Mononuclear cell (primary cell): ENCODE data around the gene MAD1L1. TPM values are rescaled to one million over a fixed set of nuclear protein-coding genes. Genes with fewer than 3 reads are reported as not detected.

Source experiments
- H3K27me3 ChIP-seq: 2 replicates; pipeline ENCODE4 v1.6.0; 2011; ENCODE audit warnings: low read length, control low read depth; ENCODE audit not compliant: insufficient read depth
- H3K4me1 ChIP-seq: 2 replicates; pipeline ENCODE4 v1.5.1; 2011; ENCODE audit warnings: mild to moderate bottlenecking, low read length, control low read depth; ENCODE audit not compliant: insufficient read depth
- H3K4me3 ChIP-seq: 2 replicates; pipeline ENCODE4 v1.5.1; 2011; ENCODE audit warnings: mild to moderate bottlenecking, low read length, moderate library complexity
- H3K9me3 ChIP-seq: 2 replicates; pipeline ENCODE4 v1.5.1; 2011; ENCODE audit warnings: low read depth, mild to moderate bottlenecking, control low read depth, low read length
- total RNA-seq: library from RNA; depleted of rRNA; stranded (reverse); fragments of >200 nt; gene quantifications from one replicate; pipeline ENCODE4 v1.2.3, GENCODE V29; 2012

MAD1L1 gene
- total RNA-seq, 1 donor, result 74.2 TPM

DNA sequence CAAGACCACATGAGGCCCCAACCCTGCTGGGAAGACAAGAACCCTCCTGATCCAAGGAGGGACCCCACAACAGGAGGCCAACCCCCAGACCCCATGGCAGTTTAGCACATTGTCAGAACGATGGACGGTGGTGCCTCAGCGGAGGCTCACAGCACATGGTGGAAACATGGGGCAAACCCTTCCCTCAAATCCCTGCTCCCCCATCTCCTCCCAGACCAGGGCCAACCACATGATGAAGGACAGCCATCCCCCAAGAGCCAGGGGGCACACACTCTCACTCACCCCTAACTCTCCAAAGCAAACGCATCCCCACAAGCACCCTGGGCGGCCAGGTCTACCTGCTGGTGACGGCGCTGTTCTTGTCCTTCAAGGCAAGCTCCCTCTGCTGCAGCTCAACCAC is 83.9 kb downstream of the MAD1L1 start:
- Histone ChIP-seq H3K9me3 (no peaks in the 10 kb centered on the region), H3K27me3 (no peaks in the 10 kb centered on the region), H3K4me1 (no peaks in the 10 kb centered on the region), H3K4me3 (no peak overlapping the region)

DNA sequence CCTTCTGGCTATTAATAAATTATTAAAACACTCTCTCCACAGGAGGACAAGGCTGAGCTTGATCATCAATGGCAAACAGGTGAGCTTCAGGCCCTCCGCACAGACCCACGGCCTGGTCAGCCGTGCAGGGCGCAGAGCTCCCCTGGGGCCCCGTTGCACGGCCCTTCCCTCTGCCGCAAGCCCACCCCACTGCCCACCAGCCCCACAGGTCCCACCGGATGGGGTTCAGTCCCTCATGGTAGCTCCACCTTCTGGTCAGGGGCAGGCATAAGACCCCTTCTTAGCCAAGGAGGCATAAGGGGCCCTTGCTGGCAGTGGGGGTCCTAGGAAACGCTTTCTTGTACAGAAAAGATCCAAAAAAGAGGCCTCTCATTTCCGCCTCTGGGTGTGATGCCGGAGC is 84.6 kb downstream of the MAD1L1 start:
- Histone ChIP-seq H3K9me3 (no peaks in the 10 kb centered on the region), H3K27me3 (no peaks in the 10 kb centered on the region), H3K4me1 (no peaks in the 10 kb centered on the region), H3K4me3 (no peak overlapping the region)

DNA sequence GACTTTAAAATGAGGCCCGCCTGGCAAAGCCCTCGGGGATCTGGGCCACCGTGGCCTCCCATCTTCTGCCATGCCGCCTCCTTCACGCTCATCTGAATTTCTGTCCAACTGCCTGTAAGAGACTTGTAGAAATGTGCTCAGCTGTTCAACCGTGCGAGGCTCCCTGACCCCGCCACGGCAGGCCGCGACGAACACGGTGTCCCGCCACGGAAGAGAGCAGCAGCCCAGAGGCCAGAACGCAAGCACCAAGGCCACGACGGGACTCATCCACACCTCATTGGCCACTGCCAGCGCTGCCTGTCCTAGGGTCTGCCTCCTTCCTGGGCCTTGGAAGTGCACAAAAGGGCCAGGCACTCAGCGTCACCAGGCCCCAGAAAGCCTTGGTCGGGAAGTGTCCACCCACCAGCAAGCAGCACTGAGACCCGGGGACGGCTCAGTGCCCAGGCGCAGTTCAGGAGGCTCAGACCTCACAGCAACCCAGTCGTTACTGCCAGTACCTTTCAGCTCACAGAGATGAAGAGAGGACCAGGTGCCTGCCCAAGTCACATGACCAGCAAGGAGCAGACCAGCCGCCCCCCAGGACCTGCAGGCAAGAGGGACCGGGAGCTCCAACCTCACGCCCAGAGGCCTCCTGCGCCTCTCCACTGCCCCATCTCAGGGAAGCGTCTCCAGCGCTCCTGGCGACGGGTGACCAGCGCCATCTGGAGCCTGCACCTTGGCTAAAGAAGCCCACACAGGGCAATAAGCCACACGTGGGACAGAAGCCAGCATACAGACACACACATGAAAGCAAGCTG is 85.9 kb downstream of the MAD1L1 start:
- H3K9me3 ChIP-seq, result no peaks in the 10 kb centered on the region
- no peak overlapping the region for H3K4me3 ChIP-seq
- H3K4me1 ChIP-seq, result no peaks in the 10 kb centered on the region
- H3K27me3 ChIP-seq, result no peaks in the 10 kb centered on the region

DNA sequence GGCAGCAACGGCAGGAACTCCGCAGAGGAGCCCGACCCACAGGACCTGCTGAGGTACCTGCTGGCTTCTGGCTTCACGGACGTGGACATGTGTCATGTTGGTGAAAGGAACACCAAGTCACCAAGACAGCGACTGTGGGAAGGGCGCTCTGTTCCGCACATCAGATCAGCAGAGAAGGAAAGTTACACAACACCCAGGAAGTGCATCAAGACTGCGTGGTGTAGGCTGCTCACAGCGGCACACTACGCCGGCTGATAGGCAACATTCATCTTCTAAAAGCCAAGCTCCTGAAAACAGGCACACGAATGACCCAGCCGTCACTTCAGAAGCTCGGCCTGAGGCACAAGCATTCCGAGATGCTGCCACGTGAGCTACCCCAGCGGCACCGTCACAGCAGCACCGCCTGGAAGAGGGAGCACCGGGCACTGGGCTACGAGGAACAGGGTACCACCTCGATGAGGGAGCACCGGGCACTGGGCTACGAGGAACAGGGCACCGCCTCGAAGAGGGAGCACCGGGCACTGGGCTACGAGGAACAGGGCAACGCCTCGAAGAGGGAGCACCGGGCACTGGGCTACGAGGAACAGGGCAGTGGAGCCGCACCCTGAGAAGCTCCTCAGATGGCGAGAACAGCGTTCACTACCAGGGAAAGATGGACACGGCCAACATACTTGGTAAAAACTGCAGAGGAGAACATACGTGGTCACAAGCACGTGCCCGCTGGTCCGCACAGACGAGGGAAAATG is 86.7 kb downstream of the MAD1L1 start:
- H3K27me3 ChIP-seq, result no peaks in the 10 kb centered on the region

DNA sequence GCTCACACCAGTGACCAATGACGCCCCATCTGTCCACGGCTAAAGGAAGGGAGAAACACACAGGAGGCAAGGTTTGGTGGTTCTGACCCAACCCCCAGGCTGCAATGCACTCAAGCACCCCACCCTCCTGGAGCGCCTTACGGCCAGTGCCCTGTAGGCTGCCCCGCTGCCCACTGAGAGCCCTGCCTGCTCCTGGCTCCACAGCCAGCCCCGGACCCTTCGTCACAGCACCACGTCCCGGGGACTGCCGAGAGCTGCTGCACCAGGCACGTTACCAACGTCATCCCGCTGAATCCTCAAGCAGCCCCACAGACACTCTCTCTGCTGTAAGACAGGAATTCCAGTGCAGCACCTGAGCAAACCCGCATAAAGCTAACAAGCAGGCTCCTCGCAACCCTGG is 87.8 kb downstream of the MAD1L1 start:
- no peak overlapping the region for H3K4me3 ChIP-seq
- H3K27me3 ChIP-seq, result no peaks in the 10 kb centered on the region
- H3K4me1 ChIP-seq, result no peaks in the 10 kb centered on the region
- H3K9me3 ChIP-seq, result no peaks in the 10 kb centered on the region

More for the DNA sequence above, 86.7 kb downstream of the MAD1L1 start:
- no peak overlapping the region for H3K4me3 ChIP-seq
- H3K4me1 ChIP-seq, result no peaks in the 10 kb centered on the region
- H3K9me3 ChIP-seq, result no peaks in the 10 kb centered on the region

DNA sequence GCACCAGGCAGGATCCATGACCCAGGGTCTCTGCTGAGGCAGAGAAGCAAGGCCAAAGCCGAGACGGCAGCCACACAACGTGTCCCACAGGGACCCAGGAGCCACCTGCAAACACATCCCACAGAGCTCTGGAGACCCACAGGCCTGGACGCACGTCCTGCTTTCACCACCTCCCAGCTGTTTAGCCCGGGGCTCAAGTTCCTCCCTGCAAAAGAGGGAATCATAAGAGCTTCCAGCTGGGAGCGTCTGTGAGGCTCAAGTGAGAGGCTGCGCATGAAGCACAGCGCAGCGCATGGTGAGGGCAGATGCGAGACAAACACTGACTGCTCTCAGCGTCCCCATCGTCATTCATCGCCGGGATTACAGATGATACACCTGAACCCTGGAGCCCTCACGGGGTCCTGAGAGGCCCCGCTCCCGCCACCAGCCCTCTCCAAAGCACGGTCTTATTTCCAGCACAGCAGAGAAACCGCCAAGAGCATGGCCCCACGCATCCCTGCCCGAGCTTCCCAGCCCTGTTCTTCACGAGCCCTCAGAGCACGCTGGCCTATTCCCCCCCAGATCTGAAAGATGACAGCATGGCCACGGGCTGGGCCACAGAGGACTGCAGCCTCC is 88.7 kb downstream of the MAD1L1 start:
- H3K27me3 ChIP-seq, result no peaks in the 10 kb centered on the region
- no peaks in the 10 kb centered on the region for H3K4me1 ChIP-seq
- H3K9me3 ChIP-seq, result no peaks in the 10 kb centered on the region
- H3K4me3 ChIP-seq, result no peak overlapping the region

DNA sequence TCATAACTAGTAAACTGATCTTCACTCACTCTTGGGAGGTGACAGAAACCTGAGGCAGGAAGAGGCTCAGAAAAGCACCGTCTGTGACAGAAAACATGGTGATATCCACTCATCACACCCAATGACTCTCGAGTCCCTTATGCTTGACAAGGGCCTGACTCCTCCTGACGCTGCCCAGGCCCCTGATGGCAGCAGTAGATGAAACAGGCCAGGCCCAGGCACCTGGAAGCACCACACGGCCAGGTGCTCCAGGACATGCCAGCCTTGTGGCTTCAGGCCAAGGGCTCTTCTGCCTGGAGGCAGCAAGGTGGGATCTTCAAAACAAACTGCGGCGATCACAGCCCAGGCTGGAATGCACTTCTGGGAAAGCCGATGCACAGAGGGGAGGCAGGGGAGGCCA is 89.3 kb downstream of the MAD1L1 start:
- no peaks in the 10 kb centered on the region for H3K9me3 ChIP-seq
- H3K4me3 ChIP-seq, result no peak overlapping the region
- peaks cover 4% of the 10 kb centered on the region for H3K4me1 ChIP-seq
- H3K27me3 ChIP-seq, result no peaks in the 10 kb centered on the region

DNA sequence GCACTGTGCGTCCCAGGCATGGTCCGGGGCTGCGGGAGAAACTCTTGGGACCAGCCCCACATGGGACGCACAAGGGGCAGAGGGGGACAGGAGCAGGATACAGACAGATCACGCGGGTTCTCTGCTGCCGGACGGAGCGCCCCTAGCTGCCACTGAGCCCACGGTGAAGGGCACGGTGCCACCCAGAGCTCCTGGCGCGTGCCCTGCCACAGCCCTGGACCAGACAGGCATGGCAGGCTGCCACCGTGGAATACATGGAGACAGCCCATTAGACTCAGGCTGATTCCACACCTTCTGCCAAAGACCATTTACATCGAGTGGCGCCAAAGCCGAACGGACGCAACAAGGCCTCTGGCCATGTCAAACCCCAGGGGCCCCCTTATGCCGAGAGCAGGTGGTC is 90.4 kb downstream of the MAD1L1 start:
- Histone ChIP-seq H3K4me1 (peaks cover 10% of the 10 kb centered on the region), H3K4me3 (no peak overlapping the region), H3K27me3 (no peaks in the 10 kb centered on the region), H3K9me3 (no peaks in the 10 kb centered on the region)

DNA sequence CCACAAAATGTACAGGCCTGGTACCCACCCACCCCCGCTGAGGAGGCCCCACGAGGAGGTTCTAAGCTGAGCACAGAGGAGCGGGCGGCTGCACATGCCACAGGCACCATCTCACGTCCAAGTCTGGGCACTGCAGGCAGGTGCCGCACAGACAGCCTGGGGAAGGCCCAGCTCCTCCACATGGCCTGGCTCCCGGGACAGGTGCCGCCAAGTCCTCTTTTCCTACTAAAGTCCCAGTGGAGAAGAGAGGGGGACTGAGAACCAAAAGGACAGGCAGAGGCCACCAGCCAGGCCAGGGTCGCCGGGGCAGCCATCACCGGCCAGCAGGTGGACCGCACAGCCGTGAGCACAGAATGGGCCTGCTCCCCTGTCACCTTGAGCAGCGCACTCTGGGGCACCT is 91.1 kb downstream of the MAD1L1 start:
- peaks cover 10% of the 10 kb centered on the region for H3K4me1 ChIP-seq
- H3K27me3 ChIP-seq, result no peaks in the 10 kb centered on the region
- H3K4me3 ChIP-seq, result no peak overlapping the region
- H3K9me3 ChIP-seq, result no peaks in the 10 kb centered on the region

DNA sequence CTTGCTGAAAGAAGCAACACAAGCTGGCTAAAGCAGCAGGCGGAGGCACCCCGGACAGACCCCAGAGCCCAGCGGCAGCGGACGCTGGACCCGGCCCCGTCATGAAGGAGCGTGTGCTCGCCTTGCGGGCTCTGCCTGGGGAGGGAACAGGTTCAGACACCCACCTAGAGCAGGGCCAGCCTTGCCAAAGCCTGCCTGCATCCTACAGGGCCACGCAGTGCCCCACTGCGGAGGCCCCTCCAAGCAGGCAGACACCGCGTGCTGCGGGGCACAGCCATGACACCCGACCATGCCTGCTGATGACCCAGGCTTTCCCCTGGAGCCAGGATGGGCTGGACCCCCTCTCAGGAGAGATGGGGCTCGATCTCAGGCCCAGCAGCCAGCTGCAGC is 91.7 kb downstream of the MAD1L1 start:
- Histone ChIP-seq H3K4me1 (peaks cover 10% of the 10 kb centered on the region), H3K4me3 (no peak overlapping the region), H3K27me3 (no peaks in the 10 kb centered on the region), H3K9me3 (no peaks in the 10 kb centered on the region)

DNA sequence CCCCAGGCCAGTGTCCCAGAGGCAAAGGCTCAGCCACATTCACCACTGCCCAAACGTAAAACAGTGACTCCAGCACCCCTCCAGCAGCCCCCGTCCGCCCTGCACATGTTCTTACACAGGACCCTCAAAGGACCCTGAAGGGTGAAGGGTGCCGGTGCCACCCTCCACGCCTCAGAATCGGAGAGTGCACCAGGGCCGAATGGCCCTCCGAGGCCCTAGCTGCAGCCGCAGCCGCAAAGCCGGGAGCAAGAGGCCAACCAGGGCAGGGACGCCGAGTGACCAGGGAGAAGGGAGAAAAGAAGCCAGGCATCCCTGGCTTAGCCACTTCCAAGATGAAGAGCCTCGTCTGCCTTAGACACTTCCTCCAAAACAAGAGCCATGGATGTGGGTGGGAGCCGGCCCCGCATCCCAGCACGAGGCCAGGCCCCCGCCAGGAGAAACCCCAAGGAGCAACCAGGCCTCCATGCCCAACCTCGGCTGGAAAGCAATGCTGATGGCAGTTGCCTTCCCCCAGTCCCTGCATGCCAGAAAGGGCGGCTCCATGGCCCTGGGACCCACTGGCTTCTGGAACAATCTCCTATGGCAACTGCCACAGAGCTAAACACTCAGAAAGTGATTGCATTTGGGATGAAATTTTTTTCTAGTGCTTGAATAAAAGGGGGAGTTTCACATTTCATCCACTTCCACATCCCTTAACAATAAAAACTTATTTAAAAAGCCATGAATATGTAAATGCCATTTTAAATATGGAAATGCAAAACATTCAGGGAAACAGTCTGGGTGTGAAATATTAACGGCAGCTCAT is 92.3 kb downstream of the MAD1L1 start:
- Histone ChIP-seq H3K4me1 (peaks cover 10% of the 10 kb centered on the region), H3K4me3 (no peak overlapping the region), H3K27me3 (no peaks in the 10 kb centered on the region), H3K9me3 (no peaks in the 10 kb centered on the region)

DNA sequence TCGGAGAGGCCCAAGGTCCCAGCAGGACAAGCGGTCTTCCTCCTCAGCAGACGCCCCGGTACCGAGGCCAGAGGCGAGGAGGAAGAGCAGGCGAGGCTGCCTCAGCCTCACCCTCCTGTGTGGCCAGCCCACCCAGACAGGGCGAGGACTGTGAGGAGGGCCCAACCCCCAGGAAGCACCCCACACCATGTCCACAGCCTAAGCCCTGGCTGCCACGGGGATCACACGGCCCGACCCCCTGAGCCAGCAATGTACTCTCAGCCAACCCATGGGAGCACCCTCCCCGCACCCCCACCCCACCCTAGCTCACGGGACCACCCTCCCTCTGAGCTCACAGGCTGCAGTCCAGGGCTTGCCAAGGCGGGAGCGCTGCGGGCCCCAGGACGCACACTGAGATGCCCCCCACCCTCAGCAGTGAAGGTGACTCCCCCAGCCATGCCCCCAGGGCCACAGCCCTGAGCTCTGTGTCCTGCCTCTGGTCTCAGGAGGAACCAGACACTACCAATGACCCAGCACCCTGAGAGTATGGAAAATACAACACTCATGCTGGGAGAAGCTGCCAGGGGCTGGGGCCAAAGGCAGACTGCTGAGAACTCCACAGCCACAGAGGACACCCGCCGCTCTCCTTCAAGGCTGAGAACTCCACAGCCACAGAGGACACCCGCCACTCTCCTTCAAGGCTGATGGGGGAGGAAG is 93.6 kb downstream of the MAD1L1 start:
- no peak overlapping the region for H3K4me3 ChIP-seq
- peaks cover 10% of the 10 kb centered on the region for H3K4me1 ChIP-seq
- H3K9me3 ChIP-seq, result no peaks in the 10 kb centered on the region
- no peaks in the 10 kb centered on the region for H3K27me3 ChIP-seq

DNA sequence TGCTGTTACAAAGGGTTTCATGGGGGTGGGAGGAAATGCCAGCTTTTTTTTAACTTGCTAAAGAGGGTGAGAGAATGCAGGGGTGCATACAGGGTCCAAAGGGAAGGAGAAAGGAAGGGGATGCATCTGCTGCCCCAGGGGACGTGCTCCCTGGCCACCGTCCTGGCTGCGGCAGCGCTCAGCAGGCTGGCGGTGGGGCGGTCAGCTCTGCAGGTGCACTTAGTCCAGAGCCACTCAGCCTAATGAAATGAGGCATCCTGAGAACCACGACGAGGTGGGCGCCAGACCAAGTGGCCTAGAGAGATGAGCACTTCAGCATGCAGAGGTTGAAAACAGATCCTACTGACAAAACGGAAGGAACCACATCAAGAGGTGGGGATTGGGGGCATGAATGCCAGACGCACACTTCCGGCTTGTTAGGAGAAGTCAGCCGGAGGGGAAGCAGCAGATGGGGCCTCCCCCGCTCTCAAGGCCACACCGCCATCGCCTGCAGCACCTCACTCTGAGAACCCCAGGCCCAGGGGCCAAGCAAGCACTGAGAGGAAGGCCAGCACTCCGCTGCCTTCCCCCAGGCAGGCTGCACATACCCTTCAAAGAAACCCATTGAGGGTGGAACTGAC is 94.5 kb downstream of the MAD1L1 start:
- Histone ChIP-seq H3K9me3 (no peaks in the 10 kb centered on the region), H3K4me1 (peaks cover 10% of the 10 kb centered on the region), H3K27me3 (no peaks in the 10 kb centered on the region), H3K4me3 (no peak overlapping the region)

DNA sequence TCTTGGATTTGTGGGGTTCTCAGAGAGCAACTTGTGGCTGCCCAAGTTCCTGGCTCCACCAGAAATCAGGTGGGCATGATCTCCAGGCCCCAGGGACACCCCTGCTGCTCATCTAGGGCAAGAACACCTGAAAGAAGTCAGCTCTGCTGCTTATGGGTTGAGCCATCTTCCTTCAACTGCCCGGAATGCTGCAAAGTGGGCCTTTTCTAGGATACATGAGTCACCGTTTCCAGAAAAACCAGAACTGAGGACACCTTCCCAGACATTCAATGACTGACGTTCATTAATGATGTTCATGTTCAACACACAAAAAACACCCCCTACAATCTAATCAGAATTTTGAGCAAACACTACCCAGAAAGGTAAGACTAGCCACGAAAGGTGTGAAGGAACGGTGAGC is 98.0 kb downstream of the MAD1L1 start:
- peaks cover 10% of the 10 kb centered on the region for H3K4me1 ChIP-seq
- H3K4me3 ChIP-seq, result no peak overlapping the region

More for the DNA sequence above, 98.0 kb downstream of the MAD1L1 start:
- H3K9me3 ChIP-seq, result no peaks in the 10 kb centered on the region
- H3K27me3 ChIP-seq, result no peaks in the 10 kb centered on the region
